OCI-LY1 (cell line): Measurements from ENCODE around the gene EFR3B.

Experiments
- EZH2 ChIP-seq: fragments of 200-600 bp; sonication (generic), shearing (Covaris generic); IDR thresholded peaks from 2 replicates; pipeline ENCODE4 v1.8.0; 2017; ENCODE audit warnings: borderline replicate concordance, mixed run types, mild to moderate bottlenecking, antibody characterized with exemption, low read length, moderate library complexity, mixed read lengths
- TF ChIP-seq, protein P1 (sequence below): fragments of 200-600 bp; sonication (generic), shearing (Covaris generic); IDR thresholded peaks from 2 replicates; pipeline ENCODE4 v1.5.1; 2017; ENCODE audit warnings: mild to moderate bottlenecking, antibody characterized with exemption, low read length, moderate library complexity, mixed read lengths

GRCh38 chr2:25190536-25190935 lies 148.7 kb downstream of the EFR3B start:
- TF ChIP-seq, protein P1, sequence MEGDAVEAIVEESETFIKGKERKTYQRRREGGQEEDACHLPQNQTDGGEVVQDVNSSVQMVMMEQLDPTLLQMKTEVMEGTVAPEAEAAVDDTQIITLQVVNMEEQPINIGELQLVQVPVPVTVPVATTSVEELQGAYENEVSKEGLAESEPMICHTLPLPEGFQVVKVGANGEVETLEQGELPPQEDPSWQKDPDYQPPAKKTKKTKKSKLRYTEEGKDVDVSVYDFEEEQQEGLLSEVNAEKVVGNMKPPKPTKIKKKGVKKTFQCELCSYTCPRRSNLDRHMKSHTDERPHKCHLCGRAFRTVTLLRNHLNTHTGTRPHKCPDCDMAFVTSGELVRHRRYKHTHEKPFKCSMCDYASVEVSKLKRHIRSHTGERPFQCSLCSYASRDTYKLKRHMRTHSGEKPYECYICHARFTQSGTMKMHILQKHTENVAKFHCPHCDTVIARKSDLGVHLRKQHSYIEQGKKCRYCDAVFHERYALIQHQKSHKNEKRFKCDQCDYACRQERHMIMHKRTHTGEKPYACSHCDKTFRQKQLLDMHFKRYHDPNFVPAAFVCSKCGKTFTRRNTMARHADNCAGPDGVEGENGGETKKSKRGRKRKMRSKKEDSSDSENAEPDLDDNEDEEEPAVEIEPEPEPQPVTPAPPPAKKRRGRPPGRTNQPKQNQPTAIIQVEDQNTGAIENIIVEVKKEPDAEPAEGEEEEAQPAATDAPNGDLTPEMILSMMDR: no peak
- no peak for TF ChIP-seq EZH2
